ENCODE results near the gene LYSET. TPM values are rescaled to one million over a fixed set of nuclear protein-coding genes. Genes with fewer than 3 reads are reported as not detected.
"Not testable (repeated sequence)": the region's sequence is repeated elsewhere in the genome, so short reads cannot be mapped to it uniquely, and the experiment has no call there.

LYSET gene
- total and polyA plus RNA-seq, 2 of the 4 experiments (the other 2 are of a cell fraction): 6.3 to 10.2 TPM

GRCh38 chr14:93174731-93175130 lies 10.4 kb upstream of the LYSET start:
- H3K9ac ChIP-seq (ENCODE audit: low read depth, low read length); H3K56ac ChIP-seq (ENCODE audit: extremely low read depth, insufficient read depth, low read length); H2BK120ac ChIP-seq (ENCODE audit: low read depth, low read length); H4K8ac ChIP-seq (ENCODE audit: low read depth in 2 of 2, low read length in 2 of 2); H4K91ac ChIP-seq (ENCODE audit: insufficient read depth, low read depth, low read length); H2AFZ ChIP-seq (replicated peaks; ENCODE audit: low read length, poor library complexity); H2BK20ac ChIP-seq (ENCODE audit: low read depth, low read length); H3K9me1 ChIP-seq (ENCODE audit: insufficient read depth, low read length); H2BK5ac ChIP-seq (ENCODE audit: low read depth, low read length, poor library complexity, severe bottlenecking); H4K20me1 ChIP-seq (ENCODE audit: insufficient read depth, low read length); H2BK15ac ChIP-seq (ENCODE audit: low read depth, low read length); H3K27ac ChIP-seq (ENCODE audit: insufficient read depth, low read length); ATAC-seq (ENCODE audit: low read depth); dilution Hi-C loops (cut with HindIII; ENCODE audit: low sequenced_read_pairs, unreplicated experiment); in situ Hi-C loops (cut with MboI; ENCODE audit: low sequenced_read_pairs); H4K5ac ChIP-seq (ENCODE audit: low read depth, low read length); H3K79me1 ChIP-seq (ENCODE audit: low read depth in 1 of 2, low read length in 2 of 2); DNase-seq; intact Hi-C loops (cut with micrococcal nuclease); H3K18ac ChIP-seq (ENCODE audit: low read depth, low read length); H3K23ac ChIP-seq (ENCODE audit: low read depth, low read length); H2AK5ac ChIP-seq (ENCODE audit: low read depth, low read length); H3K4me3 ChIP-seq (ENCODE audit: insufficient read depth, low read depth, low read length); H3K36me3 ChIP-seq (ENCODE audit: control insufficient read depth, insufficient read depth, low read length); H3K4me1 ChIP-seq (ENCODE audit: control insufficient read depth, insufficient read depth, low read length); CTCF ChIA-PET; POLR2A ChIA-PET (ENCODE audit: unreplicated experiment); H3K14ac ChIP-seq (replicated peaks; ENCODE audit: low read depth, low read length); H3K27me3 ChIP-seq (ENCODE audit: control insufficient read depth, insufficient read depth, low read length); H2AK9ac ChIP-seq (replicated peaks; ENCODE audit: low read depth, low read length, poor library complexity); H3K4me2 ChIP-seq (ENCODE audit: low read depth, low read length); H3K4ac ChIP-seq (ENCODE audit: low read depth, low read length); BruUV-seq (replicated peaks); H3K9me3 ChIP-seq (ENCODE audit: control insufficient read depth, insufficient read depth, low read length): not testable (repeated sequence)
- 40% methylated on average over 1 of the region's 5 CpGs; no CpG with 5 or more reads in 1 of the 2 experiments for WGBS, 2 experiments (ENCODE audit: extremely low coverage in 2 of 2, insufficient read length in 1 of 2)

All from IMR-90 (cell line).